Ishikawa (cell line): ENCODE measurements around the gene RAP1GAP2.

Experiments used
- CEBPB ChIP-seq: IDR thresholded peaks from 2 replicates; pipeline ENCODE4 v1.6.1; 2012
- CREB1 ChIP-seq: IDR thresholded peaks from 2 replicates; pipeline ENCODE4 v1.6.1; 2012; ENCODE audit warnings: low read depth
- EGR1 ChIP-seq: IDR thresholded peaks from 2 replicates; pipeline ENCODE4 v1.6.1; 2012
- EP300 ChIP-seq: IDR thresholded peaks from 2 replicates; pipeline ENCODE4 v1.6.1; 2012; ENCODE audit warnings: borderline replicate concordance
- FOXM1 ChIP-seq: IDR thresholded peaks from 2 replicates; pipeline ENCODE4 v1.6.1; 2012; ENCODE audit warnings: low read depth, borderline replicate concordance
- MAX ChIP-seq: IDR thresholded peaks from 2 replicates; pipeline ENCODE4 v1.6.1; 2012
- NFIC ChIP-seq: IDR thresholded peaks from 2 replicates; pipeline ENCODE4 v1.6.1; 2012
- RAD21 ChIP-seq: IDR thresholded peaks from 2 replicates; pipeline ENCODE4 v1.6.1; 2012; ENCODE audit warnings: low read depth
- REST ChIP-seq: IDR thresholded peaks from 2 replicates; pipeline ENCODE4 v1.6.1; 2012; ENCODE audit warnings: low read depth, mild to moderate bottlenecking
- TAF1 ChIP-seq: IDR thresholded peaks from 2 replicates; pipeline ENCODE4 v1.6.1; 2012; ENCODE audit warnings: low read depth, mild to moderate bottlenecking
- TCF12 ChIP-seq: IDR thresholded peaks from 2 replicates; pipeline ENCODE4 v1.6.1; 2012; ENCODE audit warnings: low read depth
- TEAD4 ChIP-seq: IDR thresholded peaks from 2 replicates; pipeline ENCODE4 v1.6.1; 2012
- USF1 ChIP-seq: IDR thresholded peaks from 2 replicates; pipeline ENCODE4 v1.6.1; 2012
- YY1 ChIP-seq: IDR thresholded peaks from 2 replicates; pipeline ENCODE4 v1.6.1; 2012; ENCODE audit warnings: low read depth
- ZBTB7A ChIP-seq: IDR thresholded peaks from 2 replicates; pipeline ENCODE4 v1.6.1; 2012; ENCODE audit warnings: low read depth

Gene RAP1GAP2

DNA sequence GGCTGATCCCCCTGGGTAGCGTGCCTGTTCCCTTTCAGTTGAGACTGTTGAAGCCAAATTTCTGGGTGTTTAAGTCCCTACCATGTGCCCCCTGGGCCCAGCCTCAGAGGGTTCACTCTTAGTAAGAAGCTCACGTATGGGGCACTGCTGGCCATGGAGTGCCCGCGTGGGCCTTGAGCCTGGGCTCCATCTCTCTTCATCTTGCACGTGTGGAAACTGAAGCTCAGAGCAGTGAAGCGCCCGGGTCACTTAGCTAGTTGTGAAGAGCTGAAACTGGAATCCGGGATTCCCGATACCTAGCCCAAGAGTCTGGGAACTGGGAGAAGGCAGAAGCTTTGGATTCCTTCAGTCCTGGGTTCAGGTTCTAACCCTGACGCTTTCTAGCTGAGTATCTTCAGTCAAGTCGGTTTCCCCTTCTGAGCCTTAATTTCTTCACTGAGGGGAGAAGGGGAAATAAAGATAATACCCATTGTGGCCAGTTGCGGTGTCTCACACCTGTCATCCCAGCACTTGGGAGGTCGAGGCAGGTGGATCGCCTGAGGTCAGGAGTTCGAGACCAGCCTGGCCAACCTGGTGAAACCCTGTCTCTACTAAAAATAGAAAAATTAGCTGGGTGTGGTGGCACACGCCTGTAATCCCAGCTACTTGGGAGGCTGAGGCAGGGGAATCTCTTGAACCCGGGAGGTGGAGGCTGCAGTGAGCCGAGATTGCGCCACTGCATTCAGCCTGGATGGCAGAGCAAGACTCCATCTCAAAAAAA, 163.3 kb downstream of the RAP1GAP2 start:
- TF ChIP-seq ZBTB7A (no peak), CEBPB (peak; percentile 22; the same call in 1 of the 2 replicates), REST (no peak), EGR1 (no peak)

DNA sequence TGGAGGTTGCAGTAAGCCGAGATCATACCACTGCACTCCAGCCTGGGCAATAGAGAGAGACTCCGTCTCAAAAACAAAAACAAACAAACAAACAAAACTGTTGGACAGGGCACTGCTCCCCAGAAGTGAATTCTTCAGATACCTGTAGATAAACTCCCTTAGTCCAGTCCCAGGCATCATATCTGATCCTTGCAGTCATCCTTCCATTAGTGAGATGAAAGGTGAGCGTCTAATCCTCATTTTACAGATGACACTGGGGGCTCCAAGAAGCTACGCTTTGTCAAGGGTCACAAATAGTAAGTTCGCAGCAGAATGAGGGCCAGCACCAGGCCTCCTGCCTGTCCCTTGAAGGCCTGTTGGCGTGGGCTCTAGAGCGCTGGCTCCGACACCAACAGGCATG, 165.2 kb downstream of the RAP1GAP2 start:
- TF ChIP-seq CEBPB (no peak), TCF12 (no peak), EGR1 (no peak), RAD21 (no peak), CREB1 (no peak), EP300 (no peak), TAF1 (no peak), FOXM1 (no peak), NFIC (no peak), ZBTB7A (no peak), USF1 (no peak), YY1 (no peak), TEAD4 (no peak), MAX (no peak)

DNA sequence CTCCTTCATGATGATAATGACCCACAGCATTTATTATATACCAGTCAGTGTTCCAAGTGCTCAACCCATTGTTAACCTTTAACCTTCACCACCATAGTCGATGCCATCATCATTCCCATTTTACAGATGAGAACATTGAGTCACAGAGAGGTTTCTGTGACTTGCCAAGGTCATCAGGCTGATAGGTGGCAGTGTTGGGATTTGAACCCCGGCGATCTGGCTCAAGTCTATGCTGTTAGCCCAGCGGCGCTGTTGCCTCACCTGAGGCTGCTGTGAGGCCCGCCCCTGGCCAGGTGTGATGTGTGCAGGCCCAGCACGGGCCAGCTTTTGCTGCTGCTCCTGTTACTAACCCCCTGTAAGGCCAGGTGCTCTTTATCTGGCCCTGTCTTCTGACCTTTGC, 166.0 kb downstream of the RAP1GAP2 start:
- TF ChIP-seq TAF1 (no peak), CREB1 (no peak), USF1 (no peak), FOXM1 (no peak), ZBTB7A (no peak), YY1 (no peak), TCF12 (no peak), NFIC (no peak), MAX (no peak), REST (no peak), CEBPB (no peak), TEAD4 (no peak)

GRCh38 chr17:2962729-2963128, 166.5 kb downstream of the RAP1GAP2 start:
- TF ChIP-seq REST: no peak
- no peak for TF ChIP-seq USF1
- TF ChIP-seq TCF12: no peak
